NK-92 treated with Interleukin-12 subunit alpha and Interleukin-12 subunit beta, amount 100 ng/mL, for 24 hours (cell line): ENCODE measurements around the gene MDH1.
"Not testable (repeated sequence)": the region's sequence is repeated elsewhere in the genome, so short reads cannot be mapped to it uniquely, and the experiment has no call there.

Source experiments
- DNase-seq: peaks from one replicate; lab custom pipeline; 2025; lab: John Stamatoyannopoulos, UW

Gene MDH1

GRCh38 chr2:63589148-63589958 lies 590 bp downstream of the MDH1 start:
- DNase-seq = no peak

GRCh38 chr2:63590626-63591408 lies 2.1 kb downstream of the MDH1 start:
- no peak for DNase-seq

GRCh38 chr2:63591566-63592175 lies 2.9 kb downstream of the MDH1 start:
- no peak for DNase-seq

GRCh38 chr2:63594660-63595059 lies 5.9 kb downstream of the MDH1 start:
- no peak for DNase-seq

- DNase-seq = no peak
Measured at GRCh38 chr2:63596401-63596883, 7.7 kb downstream of the MDH1 start.

- DNase-seq = no peak
Measured at GRCh38 chr2:63598981-63599380, 10.2 kb downstream of the MDH1 start.

GRCh38 chr2:63600881-63601460 lies 12.2 kb downstream of the MDH1 start:
- DNase-seq = no peak

- DNase-seq = no peak
Measured at GRCh38 chr2:63604666-63605065, 15.9 kb downstream of the MDH1 start.

GRCh38 chr2:63608865-63609264 lies 20.1 kb downstream of the MDH1 start:
- not testable (repeated sequence) for DNase-seq

- DNase-seq = no peak
Measured at GRCh38 chr2:63610525-63610924, 21.8 kb downstream of the MDH1 start.

- DNase-seq = no peak
Measured at GRCh38 chr2:63613391-63613901, 24.7 kb downstream of the MDH1 start.

- no peak for DNase-seq
Measured at GRCh38 chr2:63614448-63614968, 25.7 kb downstream of the MDH1 start.

- DNase-seq = no peak
Measured at GRCh38 chr2:63614983-63615945, 26.5 kb downstream of the MDH1 start.

- DNase-seq = no peak
Measured at GRCh38 chr2:63617366-63617765, 28.6 kb downstream of the MDH1 start.

- no peak for DNase-seq
Measured at GRCh38 chr2:63619328-63619727, 30.6 kb downstream of the MDH1 start.

GRCh38 chr2:63622751-63623150 lies 34.0 kb downstream of the MDH1 start:
- DNase-seq = no peak

GRCh38 chr2:63623763-63624162 lies 35.0 kb downstream of the MDH1 start:
- DNase-seq = not testable (repeated sequence)

GRCh38 chr2:63627866-63628265 lies 39.1 kb downstream of the MDH1 start:
- DNase-seq = no peak

GRCh38 chr2:63628403-63628942 lies 39.7 kb downstream of the MDH1 start:
- DNase-seq = no peak

- DNase-seq = no peak
Measured at GRCh38 chr2:63631501-63631900, 42.7 kb downstream of the MDH1 start.
